Measurements from ENCODE around the gene FGF18. TPM values are rescaled to one million over a fixed set of nuclear protein-coding genes. Genes with fewer than 3 reads are reported as not detected.
"Not testable (repeated sequence)": the region's sequence is repeated elsewhere in the genome, so short reads cannot be mapped to it uniquely, and the experiment has no call there.

The FGF18 gene
- total RNA-seq, 1 experiment from 2014 or later = 0.52 TPM

DNA sequence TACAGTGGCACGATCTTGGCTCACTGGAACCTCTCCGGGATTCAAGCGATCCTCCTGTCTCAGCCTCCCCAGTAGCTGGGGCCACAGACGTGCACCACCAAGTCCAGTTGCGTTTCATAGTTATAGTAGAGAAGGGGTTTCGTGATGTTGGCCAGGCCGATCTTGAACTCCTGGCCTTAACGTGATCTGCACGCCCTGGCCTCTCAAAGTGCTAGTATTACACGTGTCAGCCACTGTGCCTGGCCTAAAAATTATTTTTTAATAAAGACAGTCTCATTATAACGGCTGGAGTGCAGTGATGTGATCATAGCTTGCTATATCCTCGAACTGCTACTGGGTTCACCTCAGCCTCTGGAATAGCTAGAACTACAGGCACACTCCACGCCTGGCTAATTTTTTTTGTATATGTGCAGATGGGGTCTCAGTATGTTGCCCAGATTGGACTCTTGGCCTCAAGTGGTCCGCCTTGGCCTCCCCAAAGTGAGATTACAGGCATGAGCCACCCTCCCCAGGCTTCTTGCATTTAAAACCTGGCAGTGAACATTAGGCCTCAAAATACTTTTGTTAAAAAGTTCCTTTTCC lies 27.4 kb upstream of the FGF18 start:
- CTCF ChIA-PET = no interaction called here
- POLR2A ChIA-PET (ENCODE audit: unreplicated experiment) = interaction anchor here (0.7 kb wide), 1 partner anchor 815 kb away, joined by 14 read pairs; no protein-coding TSS in a partner anchor

GRCh38 chr5:171392585-171393159 lies 26.8 kb upstream of the FGF18 start:
- DNase-seq = no peak
- Histone ChIP-seq H3K27ac (no peak overlapping the region), H3K4me2 (peak overlapping the region; percentile 93; the same call in 1 of the 2 replicates), H2AFZ (no peak overlapping the region), H4K20me1 (ENCODE audit: insufficient read depth) (peaks cover 98% of the 10 kb centered on the region), H3K9me2 (ENCODE audit: insufficient read depth) (no peaks in the 10 kb centered on the region), H3K79me2 (ENCODE audit: low read depth) (peaks cover 100% of the 10 kb centered on the region), H3K4me1 (replicated peaks; ENCODE audit: insufficient read depth) (peaks cover 42% of the 10 kb centered on the region), H3K9me3 (ENCODE audit: insufficient read depth, low read depth) (no peaks in the 10 kb centered on the region), H3K36me3 (ENCODE audit: low read depth) (peaks cover 81% of the 10 kb centered on the region), H3K27me3 (ENCODE audit: insufficient read depth, low read depth) (no peaks in the 10 kb centered on the region), H3K4me3 (no peak overlapping the region), H3F3A (ENCODE audit: insufficient read depth, low read depth) (peaks cover 93% of the 10 kb centered on the region)
- ChIA-PET POLR2A (ENCODE audit: unreplicated experiment) (interaction anchor here (0.7 kb wide), 2 partner anchors 15 to 814 kb away, joined by 4 to 14 read pairs; no protein-coding TSS in a partner anchor), CTCF (no interaction called here)
- BruUV-seq (replicated peaks) = no TSS peak
- intact Hi-C loops (cut with micrococcal nuclease; ENCODE audit: unreplicated experiment) = no loop called here
- no peak for TF ChIP-seq CTCF (conservative IDR thresholded peaks at IDR 0.05)
- TF ChIP-seq EZH2 (IDR thresholded peaks at IDR 0.05; ENCODE audit: low read depth) = no peak

More for the DNA sequence above, 27.4 kb upstream of the FGF18 start:
- DNase-seq = no peak
- Histone ChIP-seq H3K4me3 (peak overlapping the region; percentile 85; the same call in 1 of the 2 replicates), H3K27ac (no peak overlapping the region), H3K9me3 (ENCODE audit: insufficient read depth, low read depth) (no peaks in the 10 kb centered on the region), H3K4me1 (replicated peaks; ENCODE audit: insufficient read depth) (peaks cover 42% of the 10 kb centered on the region), H4K20me1 (ENCODE audit: insufficient read depth) (peaks cover 92% of the 10 kb centered on the region), H3K79me2 (ENCODE audit: low read depth) (peaks cover 96% of the 10 kb centered on the region), H3K27me3 (ENCODE audit: insufficient read depth, low read depth) (no peaks in the 10 kb centered on the region), H3K36me3 (ENCODE audit: low read depth) (peaks cover 81% of the 10 kb centered on the region), H3K4me2 (peak overlapping the region; percentile 93), H2AFZ (no peak overlapping the region), H3F3A (ENCODE audit: insufficient read depth, low read depth) (peaks cover 87% of the 10 kb centered on the region), H3K9me2 (ENCODE audit: insufficient read depth) (no peaks in the 10 kb centered on the region)
- intact Hi-C loops (cut with micrococcal nuclease; ENCODE audit: unreplicated experiment) = no loop called here
- TF ChIP-seq CTCF (conservative IDR thresholded peaks at IDR 0.05) (no peak), EZH2 (IDR thresholded peaks at IDR 0.05; ENCODE audit: low read depth) (no peak)
- BruUV-seq (replicated peaks) = no TSS peak

- no peak for DNase-seq
- TF ChIP-seq EZH2 (IDR thresholded peaks at IDR 0.05; ENCODE audit: low read depth) = no peak
- no peak for TF ChIP-seq CTCF (conservative IDR thresholded peaks at IDR 0.05)
- no peak overlapping the region for H2AFZ ChIP-seq
- peaks cover 100% of the 10 kb centered on the region for H3K79me2 ChIP-seq (ENCODE audit: low read depth)
- H3K27ac ChIP-seq = no peak overlapping the region
- H3K4me1 ChIP-seq (replicated peaks; ENCODE audit: insufficient read depth) = peaks cover 38% of the 10 kb centered on the region
- CTCF ChIA-PET = no interaction called here
- POLR2A ChIA-PET (ENCODE audit: unreplicated experiment) = no interaction called here
- no peak overlapping the region for H3K4me3 ChIP-seq
- H3K9me2 ChIP-seq (ENCODE audit: insufficient read depth) = no peaks in the 10 kb centered on the region
- BruUV-seq (replicated peaks) = no TSS peak
- H3K36me3 ChIP-seq (ENCODE audit: low read depth) = peaks cover 86% of the 10 kb centered on the region
- H3K27me3 ChIP-seq (ENCODE audit: insufficient read depth, low read depth) = no peaks in the 10 kb centered on the region
- no peaks in the 10 kb centered on the region for H3K9me3 ChIP-seq (ENCODE audit: insufficient read depth, low read depth)
- intact Hi-C loops (cut with micrococcal nuclease; ENCODE audit: unreplicated experiment) = no loop called here
- peaks cover 100% of the 10 kb centered on the region for H4K20me1 ChIP-seq (ENCODE audit: insufficient read depth)
- H3K4me2 ChIP-seq = peak overlapping the region; percentile 21; the same call in 1 of the 2 replicates
- H3F3A ChIP-seq (ENCODE audit: insufficient read depth, low read depth) = peaks cover 98% of the 10 kb centered on the region
Observed at GRCh38 chr5:171395042-171395441, 24.4 kb upstream of the FGF18 start.

DNA sequence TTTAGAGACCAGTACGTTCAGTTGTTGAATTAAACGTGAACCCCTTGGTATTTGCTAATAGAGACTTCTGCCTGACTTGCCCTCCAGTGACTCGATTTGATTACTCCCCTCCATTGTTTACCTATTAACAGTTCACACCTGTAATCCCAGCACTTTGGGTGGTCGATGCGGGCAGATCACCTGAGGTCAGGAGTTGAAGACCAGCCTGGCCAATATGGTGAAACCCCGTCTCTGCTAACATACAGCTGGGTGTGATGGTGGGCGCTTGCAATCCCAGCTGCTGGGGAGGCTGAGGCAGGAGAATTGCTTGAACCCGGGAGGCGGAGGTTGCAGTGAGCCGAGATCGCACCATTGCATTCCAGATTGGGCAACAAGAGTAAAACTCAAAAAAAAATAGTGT lies 22.9 kb upstream of the FGF18 start:
- H3K4me3 ChIP-seq; H2AFZ ChIP-seq; CTCF ChIA-PET; H3K9me2 ChIP-seq (ENCODE audit: insufficient read depth); DNase-seq; H3K27me3 ChIP-seq (ENCODE audit: insufficient read depth, low read depth); H3K4me2 ChIP-seq; H3K9me3 ChIP-seq (ENCODE audit: insufficient read depth, low read depth); BruUV-seq (replicated peaks); intact Hi-C loops (cut with micrococcal nuclease; ENCODE audit: unreplicated experiment); H3K27ac ChIP-seq: not testable (repeated sequence)
- peaks cover 23% of the 10 kb centered on the region for H3K4me1 ChIP-seq (replicated peaks; ENCODE audit: insufficient read depth)
- H4K20me1 ChIP-seq (ENCODE audit: insufficient read depth) = peaks cover 100% of the 10 kb centered on the region
- H3F3A ChIP-seq (ENCODE audit: insufficient read depth, low read depth) = peaks cover 98% of the 10 kb centered on the region
- H3K79me2 ChIP-seq (ENCODE audit: low read depth) = peaks cover 100% of the 10 kb centered on the region
- H3K36me3 ChIP-seq (ENCODE audit: low read depth) = peaks cover 83% of the 10 kb centered on the region
- POLR2A ChIA-PET (ENCODE audit: unreplicated experiment) = interaction anchor here (0.6 kb wide), 1 partner anchor 12 kb away, joined by 22 read pairs; no protein-coding TSS in a partner anchor
